CD4-positive, alpha-beta T cell treated with Interleukin-6 for 4 hours (primary cell): ENCODE data around the gene GET4.
A peak's percentile ranks its signal among the peaks of the same experiment; 100 is the strongest.
"Not testable (repeated sequence)": the region's sequence is repeated elsewhere in the genome, so short reads cannot be mapped to it uniquely, and the experiment has no call there.

Experiments used
- DNase-seq: peaks from one replicate; pipeline ENCODE4 v3.0.0-alpha.2; 2020; ENCODE audit warnings: mixed read lengths

The GET4 gene

DNA sequence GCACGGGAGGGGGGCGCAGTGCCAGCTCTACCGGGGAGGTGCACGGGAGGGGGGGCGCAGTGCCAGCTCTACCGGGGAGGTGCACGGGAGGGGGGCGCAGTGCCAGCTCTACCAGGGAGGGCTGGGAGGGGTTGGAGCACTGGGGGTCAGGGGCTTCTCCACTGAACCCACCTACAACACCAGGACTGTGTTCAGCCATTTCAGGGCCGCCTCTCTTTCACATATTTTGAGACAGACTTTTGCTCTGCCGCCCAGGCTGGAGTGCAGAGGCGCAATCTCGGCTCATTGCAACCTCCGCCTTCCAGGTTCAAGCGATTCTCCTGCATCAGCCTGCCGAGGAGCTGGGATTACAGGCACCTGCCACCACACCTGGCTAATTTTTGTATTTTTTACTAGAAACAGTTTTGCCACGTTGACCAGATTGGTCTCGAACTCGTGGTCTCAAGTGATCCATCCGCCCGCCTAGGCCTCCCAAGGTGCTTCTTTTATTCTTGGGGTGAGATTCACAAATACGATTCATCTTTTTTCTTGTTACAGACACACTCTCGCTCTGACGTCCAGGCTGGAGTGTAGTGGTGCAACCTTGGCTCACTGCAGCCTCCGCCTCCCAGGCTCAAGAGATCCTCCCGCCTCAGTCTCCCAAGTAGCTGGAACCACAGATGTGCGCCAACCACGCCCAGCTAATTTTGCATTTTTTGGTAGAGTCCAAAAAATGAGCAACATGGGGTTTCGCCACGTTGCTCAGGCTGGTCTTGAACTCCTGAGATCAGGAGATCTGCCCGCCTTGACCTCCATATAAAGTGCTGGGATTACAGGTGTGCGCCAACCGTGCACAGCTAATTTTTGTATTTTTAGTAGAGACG lies 41.1 kb downstream of the GET4 start:
- no peak for DNase-seq

DNA sequence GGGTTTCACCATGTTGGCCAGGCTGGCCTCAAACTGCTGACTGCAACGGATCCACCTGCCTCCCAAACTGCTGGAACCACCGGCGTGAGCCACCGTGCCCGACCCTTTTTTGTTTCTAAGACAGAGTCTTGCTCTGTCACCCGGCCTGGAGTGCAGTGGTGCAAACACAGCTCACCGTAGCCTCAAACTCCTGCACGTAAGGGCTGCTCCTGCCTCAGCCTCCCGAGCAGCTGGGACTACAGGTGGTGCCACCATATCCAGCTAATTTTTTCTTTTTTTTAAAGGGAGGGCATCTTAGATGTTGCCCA lies 41.7 kb downstream of the GET4 start:
- DNase-seq: no peak

DNA sequence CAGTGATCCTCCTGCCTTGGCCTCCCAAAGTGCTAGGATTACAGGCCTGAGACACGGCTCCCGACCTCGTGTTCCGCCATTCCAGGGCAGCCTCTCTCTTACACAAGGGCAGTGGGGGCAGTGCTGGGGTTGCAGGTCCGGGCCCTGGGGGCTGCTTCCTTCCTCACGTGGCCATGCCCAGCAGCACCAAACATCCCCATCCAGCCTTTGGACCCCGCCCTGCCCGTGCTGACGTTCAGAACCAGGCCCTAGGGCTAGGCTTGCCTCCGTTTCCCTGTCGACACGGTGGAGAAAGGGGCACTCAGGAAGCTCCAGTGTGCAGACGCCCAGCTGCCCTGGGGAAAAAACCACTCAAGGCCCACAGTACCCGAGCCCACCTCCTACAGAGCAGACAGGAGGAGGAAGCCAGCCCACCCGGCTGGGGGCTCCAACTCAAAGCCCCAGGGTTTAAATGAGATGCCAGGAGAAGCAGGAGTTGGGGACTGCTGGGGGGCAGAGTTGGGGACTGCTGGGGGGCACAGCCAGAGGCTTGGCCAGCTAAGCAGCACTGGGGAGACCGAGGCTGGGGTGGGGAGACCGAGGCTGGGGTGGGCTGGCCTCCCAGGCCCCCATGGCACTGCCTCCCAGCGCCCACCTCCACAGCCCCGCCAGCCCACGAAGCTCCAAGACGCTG lies 42.2 kb downstream of the GET4 start:
- DNase-seq: no peak

DNA sequence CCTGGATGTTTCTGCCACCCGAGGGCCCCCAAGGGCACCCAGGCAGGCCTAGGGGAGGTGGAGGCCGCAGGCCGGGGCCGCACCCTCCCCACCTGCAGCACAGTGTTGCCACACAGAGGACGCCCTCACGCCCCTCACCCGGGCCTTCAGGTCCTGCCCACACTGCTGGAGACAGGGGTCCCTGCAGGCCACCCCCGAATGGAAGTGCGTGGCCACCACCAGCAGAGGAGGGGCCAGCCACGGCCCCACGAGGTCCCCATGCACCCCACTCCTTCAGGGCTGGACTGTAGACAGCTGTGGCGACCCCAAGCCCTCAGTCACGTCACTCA lies 42.7 kb downstream of the GET4 start:
- DNase-seq: no peak

DNA sequence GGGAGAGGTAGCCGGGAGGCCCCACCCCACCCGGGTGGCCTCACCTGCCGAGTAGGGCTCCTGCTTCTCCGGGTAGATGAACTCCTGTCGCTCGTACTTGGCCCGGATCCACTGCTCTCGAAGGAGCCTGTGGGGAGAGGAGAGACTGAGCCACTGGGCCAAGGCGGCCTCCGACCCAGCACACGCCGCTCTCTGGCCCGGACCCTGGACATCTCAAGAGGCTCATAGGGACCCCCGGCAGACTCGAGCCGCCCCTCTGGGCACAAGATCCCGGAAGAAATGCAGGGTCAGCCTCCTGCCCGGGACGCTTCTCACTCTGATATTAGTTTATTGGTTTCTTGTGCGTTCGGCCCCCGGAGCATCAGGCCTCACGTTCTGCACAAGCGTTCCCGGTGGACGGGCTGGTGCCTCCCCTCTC lies 43.6 kb downstream of the GET4 start:
- no peak for DNase-seq

DNA sequence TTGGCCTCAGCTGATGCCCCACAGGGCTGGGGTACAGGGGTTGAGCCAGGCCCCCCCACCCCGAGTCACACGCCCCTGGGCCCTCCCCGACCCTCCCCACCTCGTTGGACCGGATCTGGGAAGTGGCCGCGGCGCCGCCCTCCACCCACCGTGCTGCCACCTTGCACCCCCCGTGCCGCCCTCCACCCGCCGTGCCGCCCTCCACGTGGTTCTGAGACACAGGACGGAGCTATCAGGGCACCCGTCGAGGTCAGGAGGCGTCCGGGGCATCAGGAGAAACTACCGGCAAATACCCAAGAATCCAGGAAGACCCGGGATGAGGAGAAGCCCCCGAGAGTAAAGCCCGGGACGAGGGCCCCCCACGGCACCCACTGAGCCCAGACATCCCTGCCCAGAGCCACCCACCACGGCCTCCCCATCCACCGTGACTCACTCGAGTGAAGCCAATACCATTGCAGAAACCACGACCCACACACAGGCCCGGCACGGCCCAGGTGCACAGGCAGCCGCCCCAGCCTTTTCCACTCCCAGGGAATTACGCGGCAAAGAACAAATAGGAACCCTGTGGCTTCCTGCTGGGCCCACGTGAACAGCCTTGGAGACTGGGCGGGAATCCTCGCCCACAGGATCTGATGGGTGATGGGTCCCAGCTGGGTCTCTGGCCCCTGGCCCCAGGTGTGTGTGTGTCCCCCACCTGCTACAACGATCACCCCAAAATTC lies 44.2 kb downstream of the GET4 start:
- peak; percentile 37 for DNase-seq

DNA sequence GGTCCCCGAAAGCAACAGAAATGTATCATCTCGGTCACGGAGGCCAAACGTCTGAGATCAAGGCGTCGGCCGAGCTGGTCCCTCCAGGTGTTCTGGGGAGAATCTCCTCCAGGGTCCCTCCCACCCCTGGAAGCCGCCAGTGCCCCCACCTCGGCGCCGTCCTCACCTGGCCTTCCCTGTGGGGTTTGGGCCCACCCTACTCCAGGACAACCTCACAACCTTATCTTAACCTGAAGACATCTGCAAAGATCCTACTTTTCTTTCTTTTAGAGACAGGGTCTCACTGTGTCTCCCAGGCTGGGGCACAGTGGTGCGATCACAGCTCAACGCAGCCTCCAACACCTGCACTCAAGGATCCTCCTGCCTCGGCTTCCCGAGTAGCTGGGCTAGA lies 44.7 kb downstream of the GET4 start:
- no peak for DNase-seq

DNA sequence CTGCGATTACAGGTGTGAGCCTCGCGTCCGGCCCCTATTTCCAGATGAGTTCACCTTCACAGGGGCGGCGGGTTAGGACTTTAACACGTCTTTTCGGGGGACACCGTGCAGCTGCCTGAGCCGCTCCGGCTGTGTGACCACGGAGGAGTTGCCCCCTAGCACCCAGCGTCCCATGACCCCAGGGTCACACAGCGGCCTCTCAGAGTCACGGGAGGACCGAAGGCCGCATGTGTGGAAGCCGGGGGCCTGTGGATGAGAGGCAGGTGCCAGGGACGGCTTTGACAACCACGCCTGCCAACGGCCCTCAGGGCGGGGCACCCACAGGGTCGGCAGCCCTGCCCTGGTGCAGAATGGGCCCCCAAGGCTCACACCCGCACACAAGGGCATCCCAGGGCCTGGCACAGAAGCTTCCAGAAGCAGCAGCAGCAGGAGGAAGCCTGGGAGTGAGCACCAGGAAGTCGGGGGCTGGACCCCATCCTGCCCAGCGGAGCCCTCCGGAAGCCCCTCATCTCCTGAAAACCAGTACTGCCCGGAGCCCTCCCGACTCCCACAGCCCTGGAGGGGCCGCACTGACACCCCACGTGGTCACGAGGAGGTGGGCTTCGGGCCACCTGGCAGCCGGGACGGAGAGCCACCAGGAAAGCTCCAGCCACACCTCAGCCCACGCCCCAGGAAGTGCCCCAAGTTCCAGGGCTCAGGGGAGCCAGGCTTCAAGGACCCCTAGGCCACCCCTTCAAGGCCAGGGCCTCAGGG lies 45.4 kb downstream of the GET4 start:
- peak; percentile 30 for DNase-seq

DNA sequence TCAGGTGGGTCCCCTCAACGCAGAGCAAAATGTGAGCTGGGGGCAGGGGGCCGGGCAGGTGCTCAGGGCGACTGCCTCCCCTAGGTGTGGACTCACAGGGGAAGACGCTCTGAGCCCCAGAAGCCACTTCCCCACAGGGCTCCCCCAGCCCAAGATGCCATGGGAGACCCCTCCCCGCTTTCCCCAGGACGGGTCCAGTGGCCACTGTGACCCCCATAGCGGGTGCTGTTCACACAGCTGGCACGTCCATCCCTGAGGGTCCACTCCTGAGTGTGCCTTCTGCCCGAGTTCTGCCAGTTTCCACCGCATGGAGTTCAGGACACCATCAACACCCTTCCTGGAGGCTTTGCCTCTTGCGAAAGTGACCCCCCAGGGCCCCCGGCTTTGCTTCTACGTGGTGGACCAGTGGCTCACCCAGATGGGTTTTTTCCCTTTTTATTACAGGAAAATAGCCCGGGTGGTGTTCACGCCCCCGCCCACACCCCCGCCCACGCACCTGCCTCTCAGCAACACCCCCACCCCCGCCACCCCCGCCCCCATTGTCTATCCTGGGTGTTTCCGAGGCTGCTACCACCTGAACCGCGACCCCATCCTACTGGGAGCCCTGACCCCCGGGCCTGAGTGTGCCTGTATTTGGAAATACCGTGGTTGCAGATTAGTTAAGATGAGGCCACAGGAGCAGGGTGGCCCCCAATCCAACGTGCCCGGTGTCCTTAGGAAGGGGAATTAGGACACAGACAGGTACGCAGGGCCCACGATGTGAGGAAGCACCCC lies 46.2 kb downstream of the GET4 start:
- peak; percentile 56 for DNase-seq

DNA sequence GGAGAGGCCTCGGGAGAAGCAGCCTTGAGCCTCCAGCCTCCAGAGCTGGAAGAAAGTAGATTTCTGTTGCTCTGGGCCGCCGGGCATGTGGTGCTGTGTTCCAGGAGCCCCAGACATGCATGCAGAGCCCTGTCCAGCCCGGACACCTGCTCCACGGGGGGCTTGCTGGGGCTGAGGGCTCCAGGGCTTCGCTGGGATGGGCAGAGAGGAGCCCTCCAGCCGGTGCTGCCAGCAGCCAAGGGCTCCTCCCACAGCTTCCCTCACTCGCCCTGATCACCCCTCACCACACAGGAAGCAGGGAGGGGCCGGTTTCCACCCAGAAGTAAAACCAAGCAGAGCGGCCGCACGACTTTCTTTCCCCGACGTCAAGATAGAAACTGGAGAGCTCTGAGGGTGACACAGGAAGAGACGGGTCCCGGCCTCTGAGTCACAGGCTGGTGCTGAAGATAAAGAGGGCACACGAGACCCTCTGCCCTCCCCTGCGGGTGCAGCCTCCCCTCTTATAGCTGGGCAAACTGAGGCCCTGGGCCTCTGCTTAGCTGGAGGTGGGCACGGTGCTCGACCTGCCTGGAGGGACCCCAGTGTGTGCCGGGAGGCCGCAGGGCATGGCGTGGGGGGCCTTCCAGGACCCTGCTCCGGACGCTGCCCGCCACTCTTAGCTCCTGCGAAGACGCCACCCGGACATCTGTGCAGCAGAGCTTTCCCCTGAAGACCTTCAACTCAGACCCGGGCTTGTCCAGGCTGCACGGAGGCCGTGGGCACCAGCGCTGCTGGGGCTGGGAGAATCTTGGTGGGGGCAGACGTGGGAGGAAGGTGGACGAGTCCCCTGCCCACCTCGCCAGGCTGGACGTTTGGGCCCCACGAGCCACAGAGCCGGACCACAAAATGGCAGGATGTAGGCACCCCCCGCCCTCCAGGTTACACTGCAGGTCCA lies 47.0 kb downstream of the GET4 start:
- DNase-seq: peak; percentile 96

DNA sequence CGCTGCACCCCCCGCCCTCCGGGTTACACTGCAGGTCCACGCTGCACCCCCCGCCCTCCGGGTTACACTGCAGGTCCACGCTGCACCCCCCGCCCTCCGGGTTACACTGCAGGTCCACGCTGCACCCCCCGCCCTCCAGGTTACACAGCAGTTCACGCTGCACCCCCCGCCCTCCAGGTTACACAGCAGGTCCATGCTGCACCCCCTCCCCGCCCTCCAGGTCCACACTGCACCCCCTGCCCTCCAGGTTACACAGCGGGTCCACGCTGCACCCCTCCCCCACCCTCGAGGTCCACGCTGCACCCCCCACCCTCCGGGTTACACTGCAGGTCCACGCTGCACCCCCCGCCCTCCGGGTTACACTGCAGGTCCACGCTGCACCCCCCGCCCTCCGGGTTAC lies 47.7 kb downstream of the GET4 start:
- DNase-seq: not testable (repeated sequence)

DNA sequence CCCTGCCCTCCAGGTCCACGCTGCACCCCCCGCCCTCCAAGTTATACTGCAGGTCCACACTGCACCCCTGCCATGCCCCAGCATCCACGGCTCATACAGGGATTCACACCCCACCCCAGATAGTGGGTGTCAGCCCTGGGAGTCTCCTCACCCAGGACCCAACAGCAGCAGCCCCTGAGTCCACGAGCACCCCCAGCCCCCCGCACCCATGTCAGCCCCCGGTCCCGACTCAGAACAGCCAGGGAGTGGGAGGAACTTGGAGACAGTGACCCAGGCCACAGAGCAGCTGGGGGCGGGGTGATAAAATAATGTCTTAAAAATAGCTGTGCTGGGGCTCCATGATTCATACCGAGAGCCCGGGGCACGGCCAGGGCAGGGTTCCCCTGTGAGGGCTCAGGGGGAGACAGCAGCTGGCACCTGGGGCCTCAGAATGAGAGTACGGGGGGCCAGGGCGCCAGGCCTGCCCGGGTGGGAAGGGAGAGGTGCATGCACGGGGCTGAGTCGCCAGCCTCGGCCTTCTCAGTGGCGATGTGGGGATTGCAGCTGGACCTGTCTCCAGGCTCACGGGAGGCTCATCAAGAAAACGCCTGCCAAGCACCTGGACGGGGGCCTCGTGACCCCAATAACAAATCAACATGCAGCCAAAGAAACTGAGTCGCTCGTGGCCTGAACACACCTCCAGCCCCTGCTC lies 48.3 kb downstream of the GET4 start:
- peak; percentile 50 for DNase-seq

DNA sequence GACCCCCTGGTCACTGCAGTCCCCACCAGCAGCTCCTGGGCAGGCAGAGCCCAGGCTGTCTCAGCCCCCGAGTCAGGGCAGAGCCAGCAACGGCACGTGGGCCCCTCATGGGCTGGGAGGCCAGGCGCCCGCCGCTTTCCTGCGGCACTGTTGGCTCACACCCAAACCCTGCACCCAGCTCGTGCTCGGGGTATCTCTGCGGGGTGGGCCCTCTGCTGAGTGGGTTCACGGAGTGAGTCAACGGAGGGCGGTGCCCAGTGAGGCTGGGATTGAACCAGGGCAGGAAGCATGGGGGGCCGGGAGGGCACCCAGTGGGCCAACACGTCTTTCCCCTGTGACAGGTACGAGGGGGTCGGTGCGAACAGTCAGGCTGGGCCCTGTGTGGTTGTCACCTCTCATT lies 49.2 kb downstream of the GET4 start:
- DNase-seq: peak; percentile 61

DNA sequence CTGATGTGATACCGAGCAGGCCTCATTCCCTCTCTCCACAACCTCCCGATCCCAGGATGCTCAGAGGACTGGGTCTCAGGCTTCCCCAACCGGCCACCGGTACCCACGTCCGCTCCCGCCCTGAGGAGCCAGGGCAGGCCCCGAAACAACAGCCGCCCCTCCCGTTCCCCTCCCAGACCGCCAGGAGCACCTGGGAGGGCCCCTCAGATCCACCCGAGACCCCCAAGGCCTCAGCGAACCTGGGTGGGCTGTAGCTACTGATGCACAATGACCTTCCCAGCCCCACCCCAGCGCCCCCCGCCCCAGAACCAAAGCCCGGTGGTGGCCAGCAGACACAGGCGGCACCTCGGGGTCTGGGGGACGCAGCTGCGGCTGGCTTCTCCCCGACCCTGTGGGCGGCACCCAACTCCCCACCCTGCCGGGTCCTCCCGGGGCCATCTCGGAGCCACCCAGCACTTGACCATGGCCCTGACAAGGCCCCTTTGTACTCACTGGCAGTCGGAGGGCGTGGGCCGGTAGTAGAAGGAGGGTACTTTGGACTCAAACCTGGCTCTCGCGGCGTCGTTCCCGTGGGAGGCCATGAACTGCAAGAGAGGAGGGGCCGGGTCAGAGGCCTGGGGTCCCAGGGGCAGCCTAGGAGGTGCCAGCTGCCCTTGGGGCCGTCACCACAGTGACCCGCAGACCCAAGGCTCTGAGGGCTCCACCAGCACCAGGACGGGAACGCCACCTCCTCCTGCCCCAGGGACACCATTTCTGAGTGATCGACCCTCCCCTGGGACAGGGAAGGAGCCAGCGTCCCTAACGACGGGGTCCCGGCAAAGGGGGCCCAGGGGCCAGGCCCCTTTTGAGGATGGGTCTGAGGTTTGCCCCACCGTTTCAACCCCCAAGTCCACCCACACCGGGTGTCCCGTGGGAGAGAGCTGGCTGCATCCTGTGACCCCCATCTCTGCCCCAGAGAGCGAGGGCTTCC lies 50.0 kb downstream of the GET4 start:
- DNase-seq: no peak

DNA sequence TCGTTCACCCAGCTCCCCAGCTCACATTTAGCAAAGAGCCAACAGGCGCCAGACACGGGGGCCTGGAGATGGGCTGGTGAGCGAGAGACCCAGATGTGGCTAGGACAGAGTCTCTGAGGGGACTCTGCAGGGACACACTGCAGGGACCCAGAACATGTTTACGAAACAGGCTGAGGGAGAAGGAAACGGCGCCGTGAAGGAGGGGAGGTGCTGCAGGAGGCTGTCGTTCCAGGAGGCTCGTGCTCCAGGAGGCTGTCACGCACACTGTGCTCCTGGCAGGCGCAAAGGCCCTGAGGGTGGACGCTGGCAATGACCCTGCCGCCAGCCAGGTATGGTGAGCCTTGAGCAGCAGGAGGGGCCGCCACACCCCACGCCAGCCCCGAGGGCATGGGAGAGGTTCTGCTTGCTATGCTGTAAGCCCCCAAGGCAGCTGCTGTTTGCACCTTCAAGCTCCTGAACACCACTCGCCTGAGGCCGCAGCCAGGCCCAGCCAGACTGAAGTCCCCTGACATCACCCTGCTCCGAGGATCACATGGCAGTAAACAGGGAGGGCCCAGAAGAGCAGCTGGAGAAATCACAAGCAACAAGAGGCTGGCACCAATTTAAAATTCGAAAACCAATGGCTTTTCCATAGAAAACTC lies 50.8 kb downstream of the GET4 start:
- DNase-seq: no peak

DNA sequence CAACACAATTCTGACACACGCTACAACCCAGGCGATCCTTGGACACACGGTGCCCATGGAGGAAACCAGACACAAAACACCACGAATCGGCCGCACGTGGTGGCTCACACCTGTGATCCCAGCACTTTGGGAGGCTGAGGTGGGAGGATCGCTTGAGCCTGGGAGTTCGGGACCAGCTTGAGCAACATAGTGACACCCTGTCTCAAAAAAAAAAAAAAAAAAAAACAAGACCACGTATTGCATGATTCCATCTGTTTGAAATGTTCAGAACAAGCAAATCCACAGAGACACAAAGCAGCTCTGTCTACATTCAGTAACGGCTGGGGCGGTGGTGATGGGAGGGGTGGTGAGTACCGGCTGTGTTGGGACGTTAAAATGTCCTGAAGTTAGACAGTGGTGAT lies 53.0 kb downstream of the GET4 start:
- DNase-seq: no peak

DNA sequence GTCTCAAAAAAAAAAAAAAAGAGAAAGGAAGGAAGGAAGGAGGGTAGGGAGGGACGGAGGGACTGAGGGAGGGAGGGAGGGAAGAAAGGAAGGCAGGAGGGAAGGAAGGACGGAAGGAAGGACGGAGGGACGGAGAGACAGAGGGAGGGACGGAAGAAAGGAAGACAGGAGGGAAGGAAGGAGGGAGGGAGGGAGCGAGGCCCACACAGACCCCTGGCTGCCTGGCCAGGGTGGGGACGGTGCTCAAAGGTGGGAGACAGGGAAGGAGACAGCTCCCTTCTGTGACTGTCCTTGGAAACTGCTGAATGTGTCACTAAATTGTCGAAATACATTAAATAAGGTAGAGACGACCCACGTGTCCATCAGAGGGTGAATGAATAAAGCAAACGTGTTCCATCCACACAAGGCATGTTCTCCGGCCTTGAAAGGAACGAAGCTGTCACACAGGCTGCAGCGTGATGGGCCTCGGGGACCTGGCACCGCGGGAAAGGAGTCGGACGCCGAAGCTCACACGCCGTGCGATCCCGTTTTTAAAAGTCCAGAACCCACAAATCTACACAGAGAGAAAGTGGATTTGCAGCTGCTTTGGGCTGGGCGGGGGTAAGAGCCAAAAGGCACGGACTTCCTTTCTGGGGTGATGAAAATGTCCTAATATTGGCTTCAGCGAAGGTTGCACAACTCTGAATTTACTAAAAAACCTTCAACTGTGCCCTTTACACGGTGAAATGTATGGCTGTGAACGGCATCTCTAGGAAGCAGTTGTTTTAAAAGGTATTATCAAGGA lies 54.8 kb downstream of the GET4 start:
- no peak for DNase-seq
